ENCODE data around the gene COL13A1.

- TF ChIP-seq CTCF (IDR thresholded peaks at IDR 0.05; ENCODE audit: low read depth, low read length, missing input control) (no peak), ZBTB33 (IDR thresholded peaks at IDR 0.05) (no peak), RAD21 (IDR thresholded peaks at IDR 0.05) (no peak), ATF3 (IDR thresholded peaks at IDR 0.05) (no peak), MAX (IDR thresholded peaks at IDR 0.05) (no peak)
Measured at GRCh38 chr10:69944761-69945160, 143.1 kb downstream of the COL13A1 start.
